ENCODE measurements around the gene RPP21.

Gene RPP21

DNA sequence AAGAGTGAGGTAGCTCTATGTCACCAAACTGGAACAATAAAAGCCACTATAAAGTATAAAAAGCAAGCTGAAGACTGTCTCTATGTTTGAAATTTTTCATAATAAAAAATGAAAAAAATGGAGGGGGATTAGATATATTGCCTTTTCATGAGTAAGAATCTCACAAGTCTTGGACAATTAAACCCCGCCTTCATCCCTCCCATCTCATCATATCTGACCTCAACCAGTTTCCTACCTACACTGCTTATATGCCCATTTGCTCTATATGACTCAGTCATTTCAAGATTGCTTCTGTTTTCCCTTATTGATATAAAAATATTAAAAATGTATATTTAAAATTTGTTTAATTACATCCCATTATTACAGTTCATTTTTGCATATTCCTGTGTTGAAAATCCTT is 21.1 kb upstream of the RPP21 start:
- TF ChIP-seq CTCF (IDR thresholded peaks at IDR 0.05; ENCODE audit: control insufficient read depth, extremely low read depth, insufficient read depth), result no peak
- no peak overlapping the region for H3K4me3 ChIP-seq (ENCODE audit: low read depth, low read length)
- DNase-seq (ENCODE audit: low read depth), result no peak

GRCh38 chr6:30325150-30325872 is 19.6 kb upstream of the RPP21 start:
- TF ChIP-seq CTCF (IDR thresholded peaks at IDR 0.05; ENCODE audit: control insufficient read depth, extremely low read depth, insufficient read depth), result no peak
- peak overlapping the region; percentile 95 for H3K4me3 ChIP-seq (ENCODE audit: low read depth, low read length)
- no peak for DNase-seq (ENCODE audit: low read depth)

DNA sequence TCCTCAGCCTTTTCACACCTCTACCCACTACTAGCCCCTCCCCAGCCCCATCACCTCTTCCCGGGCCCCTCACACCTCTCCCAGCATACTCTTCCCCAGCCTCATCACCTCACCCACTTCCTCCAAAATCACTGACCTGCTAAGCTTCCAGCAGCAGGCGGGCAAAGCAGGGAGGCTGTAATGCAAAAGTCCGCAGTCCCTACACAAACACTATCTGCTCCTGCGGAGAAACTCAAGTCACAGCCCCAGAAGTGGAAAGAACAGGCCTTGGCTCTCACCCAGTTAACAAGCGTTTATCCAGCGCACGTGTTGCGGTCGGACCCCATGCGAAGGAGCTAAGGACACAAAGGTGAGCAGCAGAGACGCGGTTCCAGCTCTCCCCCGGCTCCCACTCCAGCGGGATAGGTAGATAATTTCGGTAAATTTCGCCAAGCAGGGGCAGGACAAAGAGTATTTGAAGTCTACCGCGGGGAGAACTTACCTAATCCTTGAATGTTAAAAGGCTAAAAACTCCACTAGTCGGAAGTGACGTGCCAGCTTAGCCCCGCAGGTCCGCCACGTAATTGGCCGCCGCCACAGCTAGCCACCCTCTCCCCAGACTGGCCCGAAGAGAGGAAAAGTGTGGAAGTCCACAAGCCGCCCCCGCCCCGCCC is 19.0 kb upstream of the RPP21 start:
- no peak for DNase-seq (ENCODE audit: low read depth)
- H3K4me3 ChIP-seq (ENCODE audit: low read depth, low read length), result peak overlapping the region; percentile 95
- TF ChIP-seq CTCF (IDR thresholded peaks at IDR 0.05; ENCODE audit: control insufficient read depth, extremely low read depth, insufficient read depth), result no peak

DNA sequence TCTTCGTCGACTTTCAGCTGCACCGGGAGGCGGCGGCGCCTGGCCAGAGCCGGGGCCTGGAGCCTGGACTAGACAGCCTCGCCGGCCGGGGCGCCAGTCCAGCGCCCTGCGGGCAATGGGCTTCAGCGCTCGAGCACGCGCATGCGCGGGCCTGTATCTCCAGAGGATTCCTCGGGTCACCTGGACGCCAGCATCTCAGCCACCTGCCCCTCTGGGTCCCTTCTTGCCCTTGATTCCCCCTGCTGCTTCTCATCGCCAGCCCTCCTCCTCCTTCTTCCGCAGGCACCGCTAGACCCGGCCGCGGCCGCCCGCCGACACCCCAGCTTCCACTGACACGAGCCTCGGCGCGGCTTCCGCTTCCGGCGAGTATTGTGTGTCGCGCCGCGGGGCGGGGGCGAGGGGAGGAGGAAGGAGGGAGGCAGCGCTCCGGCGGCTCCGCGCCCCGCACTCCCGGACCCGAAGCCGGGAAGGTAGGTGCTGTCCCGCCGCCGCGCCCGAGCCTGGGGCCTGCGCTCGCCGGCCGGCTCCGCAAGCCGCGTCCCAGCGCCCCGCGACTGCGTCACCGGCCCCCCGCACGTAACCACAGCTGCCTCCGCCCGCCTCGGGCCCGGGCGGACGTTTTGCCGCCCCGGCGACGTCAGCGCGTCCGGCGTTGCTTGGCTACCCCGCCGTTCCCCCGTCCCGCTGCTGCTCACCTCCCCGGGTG is 18.3 kb upstream of the RPP21 start, which contains the start of gene TRIM39:
Gene TRIM39 (plus strand): TSS at position 402 of the 706 bp plus-strand sequence. CDS start 2,391 bp downstream, outside the sequence.
- peak within 1 kb of the TSS; percentile 95 for H3K4me3 ChIP-seq (ENCODE audit: low read depth, low read length)
- no peak for TF ChIP-seq CTCF (IDR thresholded peaks at IDR 0.05; ENCODE audit: control insufficient read depth, extremely low read depth, insufficient read depth)
- no peak for DNase-seq (ENCODE audit: low read depth)

- peak overlapping the region; percentile 95 for H3K4me3 ChIP-seq (ENCODE audit: low read depth, low read length)
- TF ChIP-seq CTCF (IDR thresholded peaks at IDR 0.05; ENCODE audit: control insufficient read depth, extremely low read depth, insufficient read depth), result no peak
- no peak for DNase-seq (ENCODE audit: low read depth)
Measured at GRCh38 chr6:30327232-30327746, 17.7 kb upstream of the RPP21 start.

- DNase-seq (ENCODE audit: low read depth), result no peak
- no peak overlapping the region for H3K4me3 ChIP-seq (ENCODE audit: low read depth, low read length)
- no peak for TF ChIP-seq CTCF (IDR thresholded peaks at IDR 0.05; ENCODE audit: control insufficient read depth, extremely low read depth, insufficient read depth)
Measured at GRCh38 chr6:30328397-30328796, 16.6 kb upstream of the RPP21 start.
